OCI-LY7 (cell line): Measurements from ENCODE around the gene SOAT1. TPM values are rescaled to one million over a fixed set of nuclear protein-coding genes. Genes with fewer than 3 reads are reported as not detected.

Source experiments
- BruUV-seq: library from RNA; stranded (reverse); fragments of 400-500 nt; replicated peaks from 2 replicates; lab custom pipeline; 2021; lab: Mats Ljungman, UMichigan
- CTCF ChIA-PET: fragments of 300-600 bp; sonication (Branson Sonifier 250); formaldehyde crosslinking; loops from one replicate; lab custom pipeline; 2022; ENCODE audit warnings: antibody characterized with exemption; ENCODE audit not compliant: unreplicated experiment; lab: Charles Lee
- POLR2A ChIA-PET: fragments of 300-600 bp; sonication (Branson Sonifier 250); formaldehyde crosslinking; loops from one replicate; lab custom pipeline; 2022; ENCODE audit warnings: antibody characterized with exemption; lab: Charles Lee
- DNase-seq: peaks from one replicate; pipeline ENCODE4 v3.0.0-alpha.2; 2015; ENCODE audit warnings: low spot score
- H2AFZ ChIP-seq: fragments of 200-600 bp; sonication (generic), shearing (Covaris generic); 2 replicates; pipeline ENCODE4 v1.6.1; 2014; ENCODE audit warnings: mild to moderate bottlenecking, antibody characterized with exemption, low read length, moderate library complexity
- H3K27ac ChIP-seq: fragments of 200-600 bp; sonication (generic); 2 replicates; pipeline ENCODE4 v1.5.1; 2014; ENCODE audit warnings: mixed run types, low read depth, mild to moderate bottlenecking, moderate library complexity, low read length, inconsistent platforms; ENCODE audit not compliant: poor library complexity, severe bottlenecking
- H3K36me3 ChIP-seq: fragments of 200-600 bp; sonication (generic); 2 replicates; pipeline ENCODE4 v1.6.1; 2014; ENCODE audit warnings: mild to moderate bottlenecking, antibody characterized with exemption, low read length, moderate library complexity, mixed read lengths; ENCODE audit not compliant: insufficient read depth
- H3K4me1 ChIP-seq: fragments of 200-600 bp; sonication (generic); 2 replicates; pipeline ENCODE4 v1.5.1; 2014; ENCODE audit warnings: mild to moderate bottlenecking, low read length; ENCODE audit not compliant: insufficient read depth, poor library complexity, severe bottlenecking
- H3K4me2 ChIP-seq: fragments of 200-600 bp; sonication (generic); 2 replicates; pipeline ENCODE4 v1.6.1; 2014; ENCODE audit warnings: mild to moderate bottlenecking, low read length
- H3K4me3 ChIP-seq: fragments of 200-600 bp; sonication (generic); 2 replicates; pipeline ENCODE4 v1.5.1; 2014; ENCODE audit warnings: mild to moderate bottlenecking, low read depth, low read length; ENCODE audit not compliant: poor library complexity, severe bottlenecking
- H3K79me2 ChIP-seq: fragments of 200-600 bp; sonication (generic); 2 replicates; pipeline ENCODE4 v1.6.1; 2016; ENCODE audit warnings: low read depth, mild to moderate bottlenecking, low read length, moderate library complexity, mixed read lengths; ENCODE audit not compliant: insufficient read depth
- H3K9me2 ChIP-seq: fragments of 200-600 bp; sonication (generic); 2 replicates; pipeline ENCODE4 v1.6.1; 2016; ENCODE audit warnings: mild to moderate bottlenecking, low read length, mixed read lengths; ENCODE audit not compliant: insufficient read depth
- H3K9me3 ChIP-seq: fragments of 200-600 bp; sonication (generic); 2 replicates; pipeline ENCODE4 v1.6.1; 2014; ENCODE audit warnings: mild to moderate bottlenecking, mixed run types, low read length, mixed read lengths
- H4K20me1 ChIP-seq: fragments of 200-600 bp; sonication (generic); 2 replicates; pipeline ENCODE4 v1.6.1; 2014; ENCODE audit warnings: mild to moderate bottlenecking, antibody characterized with exemption, low read length, moderate library complexity, mixed read lengths; ENCODE audit not compliant: insufficient read depth
- EZH2phosphoT487 ChIP-seq: fragments of 200-600 bp; sonication (generic); IDR thresholded peaks from 2 replicates; pipeline ENCODE4 v1.6.1; 2018; ENCODE audit warnings: low read depth, borderline replicate concordance, mild to moderate bottlenecking, mixed run types, antibody characterized with exemption, low read length, moderate library complexity, mixed read lengths
- intact Hi-C: fragments of 100-400 bp; cut with micrococcal nuclease; formaldehyde crosslinking; loops from one replicate; pipeline ENCODE4 v1.10.0; 2022; ENCODE audit not compliant: unreplicated experiment
- total RNA-seq, 2 experiments: library from RNA; depleted of rRNA in 1 of 2; stranded (reverse); fragments of >200 nt in 1 of 2; shearing (Covaris generic) in 1 of 2; gene quantifications; 2 replicates each; pipeline ENCODE4 v1.2.3, GENCODE V29; 2014 to 2022
- TF ChIP-seq, protein P1 (sequence below): fragments of 200-600 bp; sonication (generic); conservative IDR thresholded peaks from 2 replicates; pipeline ENCODE4 v1.5.1; 2014; ENCODE audit warnings: mild to moderate bottlenecking, antibody characterized with exemption, low read length, moderate library complexity, mixed read lengths

The SOAT1 gene
- total RNA-seq, 2 experiments from 2014 or later: 8.7 to 34.0 TPM

DNA sequence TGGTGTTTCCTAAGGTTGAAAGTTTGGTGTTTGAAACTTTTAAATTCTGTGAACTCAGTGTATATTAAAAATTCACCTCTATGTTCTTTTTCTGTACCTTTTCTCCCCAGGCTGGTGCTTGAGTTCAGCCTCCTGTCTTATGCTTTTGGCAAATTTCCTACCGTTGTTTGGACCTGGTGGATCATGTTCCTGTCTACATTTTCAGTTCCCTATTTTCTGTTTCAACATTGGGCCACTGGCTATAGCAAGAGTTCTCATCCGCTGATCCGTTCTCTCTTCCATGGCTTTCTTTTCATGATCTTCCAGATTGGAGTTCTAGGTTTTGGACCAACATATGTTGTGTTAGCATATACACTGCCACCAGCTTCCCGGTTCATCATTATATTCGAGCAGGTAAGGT is 47.3 kb downstream of the SOAT1 start:
- H2AFZ ChIP-seq: no peak overlapping the region
- peaks cover 14% of the 10 kb centered on the region for H3K4me1 ChIP-seq
- intact Hi-C loops: no loop called here
- TF ChIP-seq, protein P1, sequence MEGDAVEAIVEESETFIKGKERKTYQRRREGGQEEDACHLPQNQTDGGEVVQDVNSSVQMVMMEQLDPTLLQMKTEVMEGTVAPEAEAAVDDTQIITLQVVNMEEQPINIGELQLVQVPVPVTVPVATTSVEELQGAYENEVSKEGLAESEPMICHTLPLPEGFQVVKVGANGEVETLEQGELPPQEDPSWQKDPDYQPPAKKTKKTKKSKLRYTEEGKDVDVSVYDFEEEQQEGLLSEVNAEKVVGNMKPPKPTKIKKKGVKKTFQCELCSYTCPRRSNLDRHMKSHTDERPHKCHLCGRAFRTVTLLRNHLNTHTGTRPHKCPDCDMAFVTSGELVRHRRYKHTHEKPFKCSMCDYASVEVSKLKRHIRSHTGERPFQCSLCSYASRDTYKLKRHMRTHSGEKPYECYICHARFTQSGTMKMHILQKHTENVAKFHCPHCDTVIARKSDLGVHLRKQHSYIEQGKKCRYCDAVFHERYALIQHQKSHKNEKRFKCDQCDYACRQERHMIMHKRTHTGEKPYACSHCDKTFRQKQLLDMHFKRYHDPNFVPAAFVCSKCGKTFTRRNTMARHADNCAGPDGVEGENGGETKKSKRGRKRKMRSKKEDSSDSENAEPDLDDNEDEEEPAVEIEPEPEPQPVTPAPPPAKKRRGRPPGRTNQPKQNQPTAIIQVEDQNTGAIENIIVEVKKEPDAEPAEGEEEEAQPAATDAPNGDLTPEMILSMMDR: no peak
- no peak for TF ChIP-seq EZH2phosphoT487
- no peak overlapping the region for H3K27ac ChIP-seq
- H3K4me2 ChIP-seq: no peak overlapping the region
- no peaks in the 10 kb centered on the region for H3K79me2 ChIP-seq
- H3K4me3 ChIP-seq: no peak overlapping the region
- CTCF ChIA-PET: no interaction called here
- BruUV-seq: no TSS peak
- DNase-seq: no peak
- H3K9me3 ChIP-seq: no peaks in the 10 kb centered on the region
- peaks cover 66% of the 10 kb centered on the region for H3K36me3 ChIP-seq
- no peaks in the 10 kb centered on the region for H4K20me1 ChIP-seq
- H3K9me2 ChIP-seq: no peaks in the 10 kb centered on the region
- POLR2A ChIA-PET: interaction anchor here (0.6 kb wide), 1 partner anchor 252 kb away, joined by 4 read pairs; no protein-coding TSS in a partner anchor

DNA sequence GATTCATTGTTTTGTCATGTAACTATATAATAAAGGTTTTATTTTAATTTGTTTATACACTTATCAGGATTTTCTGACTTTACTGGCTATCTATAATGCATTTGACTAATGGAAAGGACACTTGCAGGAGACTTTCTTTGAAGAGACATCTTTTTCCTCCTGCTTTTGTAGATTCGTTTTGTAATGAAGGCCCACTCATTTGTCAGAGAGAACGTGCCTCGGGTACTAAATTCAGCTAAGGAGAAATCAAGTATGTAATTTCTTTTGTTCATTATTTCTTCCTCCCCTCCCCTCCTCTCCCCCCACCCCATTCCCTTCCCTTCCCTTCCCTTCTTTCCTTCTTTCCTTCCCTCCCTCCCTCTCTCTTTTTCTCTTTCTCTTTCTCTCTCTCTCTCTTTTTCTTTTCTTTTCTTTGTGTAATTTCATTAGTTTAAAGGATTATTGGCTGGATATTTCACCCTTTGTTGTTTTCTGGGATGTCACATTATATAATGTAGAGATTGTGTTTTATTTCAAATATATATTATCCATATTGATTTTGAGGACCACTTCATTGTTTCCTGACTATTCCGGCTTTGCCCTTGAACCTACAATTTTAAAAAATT is 48.4 kb downstream of the SOAT1 start:
- H3K79me2 ChIP-seq: no peaks in the 10 kb centered on the region
- no peak overlapping the region for H2AFZ ChIP-seq
- no peak for DNase-seq
- no peak for TF ChIP-seq EZH2phosphoT487
- TF ChIP-seq, protein P1: no peak
- no peaks in the 10 kb centered on the region for H3K9me3 ChIP-seq
- peaks cover 73% of the 10 kb centered on the region for H3K36me3 ChIP-seq
- no peak overlapping the region for H3K4me3 ChIP-seq
- H3K27ac ChIP-seq: no peak overlapping the region
- CTCF ChIA-PET: no interaction called here
- no TSS peak for BruUV-seq
- H3K9me2 ChIP-seq: no peaks in the 10 kb centered on the region
- intact Hi-C loops: no loop called here
- H3K4me1 ChIP-seq: peaks cover 14% of the 10 kb centered on the region
- no peak overlapping the region for H3K4me2 ChIP-seq
- POLR2A ChIA-PET: no interaction called here
- no peaks in the 10 kb centered on the region for H4K20me1 ChIP-seq

DNA sequence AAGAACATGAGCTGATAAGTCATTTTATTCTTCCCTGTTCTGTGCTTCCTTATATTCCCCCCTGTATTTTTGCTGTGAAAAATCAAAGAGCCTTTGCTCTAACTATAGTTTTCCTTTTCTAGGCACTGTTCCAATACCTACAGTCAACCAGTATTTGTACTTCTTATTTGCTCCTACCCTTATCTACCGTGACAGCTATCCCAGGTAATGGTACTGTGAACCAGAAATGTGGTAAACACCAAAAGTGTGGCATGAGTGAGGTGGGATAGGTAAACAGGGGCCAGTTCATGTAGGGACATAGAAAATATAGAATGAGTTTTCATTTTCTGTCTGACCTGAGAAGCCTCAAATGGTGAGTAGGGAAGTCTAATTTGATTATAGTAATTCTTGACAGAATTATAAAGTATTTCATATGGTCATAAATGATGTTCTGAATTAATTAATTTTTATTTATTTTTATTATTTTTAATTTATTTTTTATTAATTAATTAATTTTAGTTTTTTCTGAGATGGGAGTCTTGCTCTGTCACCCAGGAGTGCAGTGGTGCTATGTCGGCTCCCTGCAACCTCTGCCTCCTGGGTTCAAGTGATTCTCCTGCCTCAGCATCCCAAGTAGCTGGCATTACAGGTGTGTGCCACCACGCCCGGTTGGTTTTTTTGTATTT is 49.3 kb downstream of the SOAT1 start:
- H2AFZ ChIP-seq: no peak overlapping the region
- POLR2A ChIA-PET: no interaction called here
- no peak overlapping the region for H3K27ac ChIP-seq
- intact Hi-C loops: no loop called here
- peaks cover 76% of the 10 kb centered on the region for H3K36me3 ChIP-seq
- H3K9me2 ChIP-seq: no peaks in the 10 kb centered on the region
- no peak for TF ChIP-seq EZH2phosphoT487
- TF ChIP-seq, protein P1: no peak
- no peaks in the 10 kb centered on the region for H3K9me3 ChIP-seq
- H4K20me1 ChIP-seq: no peaks in the 10 kb centered on the region
- DNase-seq: no peak
- peaks cover 14% of the 10 kb centered on the region for H3K4me1 ChIP-seq
- H3K79me2 ChIP-seq: no peaks in the 10 kb centered on the region
- no TSS peak for BruUV-seq
- no peak overlapping the region for H3K4me2 ChIP-seq
- CTCF ChIA-PET: no interaction called here
- H3K4me3 ChIP-seq: no peak overlapping the region
